ENCODE measurements around the gene HS1BP3.

The HS1BP3 gene

DNA sequence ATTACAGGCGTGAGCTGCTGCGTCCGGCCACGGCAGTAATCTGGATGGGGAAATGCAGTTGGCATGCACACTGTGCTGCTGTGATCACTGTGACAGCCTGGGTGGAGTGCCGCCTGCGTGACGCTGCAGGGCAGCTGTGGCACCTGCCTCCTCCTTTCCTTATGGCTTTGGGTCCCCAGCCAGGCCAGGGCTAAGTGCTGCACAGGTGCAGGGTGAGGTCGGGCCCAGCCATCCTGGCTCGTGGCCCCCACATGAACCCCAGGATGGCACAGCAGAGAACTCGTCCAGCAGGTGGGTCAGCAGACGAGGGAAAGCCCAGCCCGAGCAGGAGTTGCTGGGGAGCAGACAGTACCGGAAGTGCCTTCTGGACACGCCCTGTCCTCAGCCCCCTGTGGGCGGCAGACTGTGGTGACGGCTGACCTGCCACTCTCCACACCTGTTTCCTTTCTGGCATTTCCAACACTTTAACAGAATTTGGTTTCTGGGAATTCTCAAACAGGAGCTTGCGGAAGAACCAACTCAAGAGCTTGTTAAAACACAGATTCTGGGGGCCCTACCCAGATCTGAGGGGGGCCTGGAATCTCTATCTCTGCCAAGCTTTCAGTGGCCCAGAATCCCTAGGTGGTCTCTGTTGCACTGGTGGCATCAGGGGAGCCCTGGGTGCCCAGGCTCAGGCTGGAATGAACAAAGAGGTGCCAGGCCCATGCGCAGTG is 16.9 kb downstream of the HS1BP3 start:
- DNase-seq (ENCODE audit: low read depth in 2 of 2): peak in 1 of 2 donors; percentile 16
- TF ChIP-seq, protein P1, sequence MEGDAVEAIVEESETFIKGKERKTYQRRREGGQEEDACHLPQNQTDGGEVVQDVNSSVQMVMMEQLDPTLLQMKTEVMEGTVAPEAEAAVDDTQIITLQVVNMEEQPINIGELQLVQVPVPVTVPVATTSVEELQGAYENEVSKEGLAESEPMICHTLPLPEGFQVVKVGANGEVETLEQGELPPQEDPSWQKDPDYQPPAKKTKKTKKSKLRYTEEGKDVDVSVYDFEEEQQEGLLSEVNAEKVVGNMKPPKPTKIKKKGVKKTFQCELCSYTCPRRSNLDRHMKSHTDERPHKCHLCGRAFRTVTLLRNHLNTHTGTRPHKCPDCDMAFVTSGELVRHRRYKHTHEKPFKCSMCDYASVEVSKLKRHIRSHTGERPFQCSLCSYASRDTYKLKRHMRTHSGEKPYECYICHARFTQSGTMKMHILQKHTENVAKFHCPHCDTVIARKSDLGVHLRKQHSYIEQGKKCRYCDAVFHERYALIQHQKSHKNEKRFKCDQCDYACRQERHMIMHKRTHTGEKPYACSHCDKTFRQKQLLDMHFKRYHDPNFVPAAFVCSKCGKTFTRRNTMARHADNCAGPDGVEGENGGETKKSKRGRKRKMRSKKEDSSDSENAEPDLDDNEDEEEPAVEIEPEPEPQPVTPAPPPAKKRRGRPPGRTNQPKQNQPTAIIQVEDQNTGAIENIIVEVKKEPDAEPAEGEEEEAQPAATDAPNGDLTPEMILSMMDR (IDR thresholded peaks at IDR 0.05; ENCODE audit: low read depth, low read length): no peak
- no peak overlapping the region for H3K4me3 ChIP-seq (replicated peaks in 1 of 2; ENCODE audit: low read depth in 2 of 2, low read length in 2 of 2)

DNA sequence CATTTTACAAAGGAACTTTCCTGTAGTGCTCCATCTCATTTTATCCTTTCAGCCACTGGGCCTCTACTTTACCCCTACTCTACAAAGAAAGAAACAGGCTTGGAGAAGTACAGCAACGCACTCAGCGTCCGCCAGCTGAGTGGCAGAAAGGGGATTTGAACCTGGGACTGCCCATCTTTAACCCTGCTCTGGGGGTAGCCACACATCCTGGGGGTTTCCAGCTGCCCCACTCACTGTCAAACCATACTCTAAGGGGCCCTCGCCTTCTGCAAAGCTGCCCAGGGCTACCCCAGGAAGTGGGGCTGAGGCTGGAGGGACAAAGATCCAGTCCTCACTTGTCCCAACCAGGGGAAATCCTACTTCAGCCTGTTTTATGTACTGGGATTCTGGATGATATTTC is 17.9 kb downstream of the HS1BP3 start:
- no peak overlapping the region for H3K4me3 ChIP-seq (replicated peaks in 1 of 2; ENCODE audit: low read depth in 2 of 2, low read length in 2 of 2)
- DNase-seq (ENCODE audit: low read depth in 2 of 2): no peak
- TF ChIP-seq, protein P1 (IDR thresholded peaks at IDR 0.05; ENCODE audit: low read depth, low read length): no peak

DNA sequence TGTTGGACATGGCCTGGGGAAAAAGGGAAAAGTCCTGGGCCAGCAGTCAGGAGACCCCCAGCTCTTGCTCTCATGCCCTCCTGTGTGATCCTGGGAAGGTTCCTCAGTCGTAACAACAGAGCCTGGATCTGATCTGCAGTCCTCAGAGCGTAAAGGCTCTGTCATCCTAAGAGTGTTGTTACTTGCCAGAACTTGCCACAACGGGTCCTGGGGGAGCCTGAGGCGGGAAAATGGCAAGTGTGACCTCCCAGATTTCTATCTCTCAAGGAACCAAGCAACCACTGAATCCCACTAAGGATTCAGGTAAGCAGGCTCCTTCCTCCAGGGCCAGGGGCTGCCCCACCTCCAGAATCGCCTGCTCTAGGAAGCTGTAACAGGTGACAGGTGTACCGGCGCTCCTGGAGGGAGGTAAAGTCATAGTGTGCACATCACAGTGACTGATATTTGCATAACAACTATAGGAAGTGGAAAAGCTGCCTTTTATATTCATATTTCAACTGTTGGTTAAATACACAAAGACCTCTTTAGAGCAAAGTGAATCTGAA is 18.4 kb downstream of the HS1BP3 start:
- H3K4me3 ChIP-seq (replicated peaks in 1 of 2; ENCODE audit: low read depth in 2 of 2, low read length in 2 of 2): no peak overlapping the region
- TF ChIP-seq, protein P1 (IDR thresholded peaks at IDR 0.05; ENCODE audit: low read depth, low read length): no peak
- DNase-seq (ENCODE audit: low read depth in 2 of 2): no peak

DNA sequence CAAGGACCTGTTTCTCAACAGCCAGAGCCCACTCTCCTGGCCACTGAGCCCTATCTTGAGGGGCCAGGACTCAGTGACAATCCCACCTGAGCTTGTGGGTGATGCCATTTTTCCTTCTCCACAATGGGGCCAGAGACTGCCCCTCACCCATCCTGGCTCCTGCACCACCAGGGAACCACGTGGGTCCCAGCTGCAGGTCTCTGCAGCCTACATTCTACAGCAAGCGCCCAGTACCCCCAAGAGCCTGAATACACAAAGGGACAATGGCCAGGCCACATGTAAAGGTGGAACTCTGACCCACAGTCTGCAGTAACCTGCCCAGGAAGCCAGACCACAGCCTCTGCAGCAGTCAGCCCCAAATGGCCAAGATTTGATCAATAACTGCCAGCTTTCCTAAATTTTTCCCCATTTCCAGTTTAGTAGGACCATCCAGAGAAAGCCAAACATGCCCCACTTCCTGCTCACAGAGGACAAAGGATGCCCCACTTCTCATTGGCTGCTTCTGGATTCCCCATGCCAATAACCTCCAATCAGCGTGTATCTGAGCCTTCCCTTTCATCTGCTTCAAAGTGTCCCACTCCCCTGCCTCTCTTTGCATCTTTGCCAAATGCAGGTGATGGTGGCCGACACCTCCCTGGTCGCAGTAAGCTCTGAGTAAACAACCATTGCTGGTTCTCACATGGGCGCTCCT is 19.1 kb downstream of the HS1BP3 start:
- H3K4me3 ChIP-seq (replicated peaks in 1 of 2; ENCODE audit: low read depth in 2 of 2, low read length in 2 of 2): no peak overlapping the region
- TF ChIP-seq, protein P1 (IDR thresholded peaks at IDR 0.05; ENCODE audit: low read depth, low read length): no peak
- no peak for DNase-seq (ENCODE audit: low read depth in 2 of 2)

DNA sequence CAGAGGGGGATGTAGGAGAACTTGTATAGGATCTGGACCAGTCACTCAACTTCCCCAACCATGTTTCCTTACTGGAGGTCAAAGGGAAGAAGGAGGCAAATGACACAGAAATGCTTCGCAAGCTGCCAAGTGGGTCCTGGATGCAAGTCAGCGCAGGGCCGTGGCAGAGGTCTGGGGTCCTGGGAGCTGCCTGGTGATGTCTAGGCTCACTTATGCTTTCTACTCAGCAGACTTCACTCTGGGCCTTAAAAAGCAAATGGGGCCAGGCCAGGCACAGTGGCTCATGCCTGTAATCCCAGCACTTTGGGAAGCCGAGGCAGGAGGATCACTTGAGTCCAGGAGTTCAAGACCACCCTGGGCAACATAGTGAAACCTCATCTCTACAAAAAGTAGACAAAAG is 19.9 kb downstream of the HS1BP3 start:
- H3K4me3 ChIP-seq (replicated peaks in 1 of 2; ENCODE audit: low read depth in 2 of 2, low read length in 2 of 2): no peak overlapping the region
- TF ChIP-seq, protein P1 (IDR thresholded peaks at IDR 0.05; ENCODE audit: low read depth, low read length): no peak
- DNase-seq (ENCODE audit: low read depth in 2 of 2): no peak

DNA sequence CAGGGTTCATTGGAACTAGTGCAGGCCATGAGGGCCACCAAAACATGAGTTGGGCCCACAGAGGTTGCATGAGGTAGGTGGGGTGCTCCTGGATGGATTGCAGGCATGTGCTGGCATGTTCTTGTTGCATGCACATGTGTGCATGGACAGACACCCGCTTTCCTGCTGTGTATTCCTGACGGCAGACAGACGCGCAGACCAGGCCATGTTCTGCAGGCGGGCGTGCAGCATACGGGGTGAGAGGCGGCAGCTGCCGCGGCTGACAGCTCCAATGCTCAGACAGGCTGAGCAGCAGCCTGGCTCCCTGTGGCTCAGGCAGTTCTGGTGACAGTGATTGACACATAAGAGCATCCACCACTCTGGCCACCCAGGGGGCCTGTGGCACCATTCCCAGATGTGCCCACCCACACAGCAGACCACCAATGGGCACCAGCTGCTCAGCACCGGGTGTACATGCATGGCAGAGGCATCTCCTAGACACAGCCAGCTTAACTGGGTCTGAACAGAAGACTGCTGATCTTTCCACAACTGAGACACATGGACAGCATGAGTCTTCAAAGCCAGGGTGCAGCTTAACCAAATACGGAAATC is 21.2 kb downstream of the HS1BP3 start:
- H3K4me3 ChIP-seq (replicated peaks in 1 of 2; ENCODE audit: low read depth in 2 of 2, low read length in 2 of 2): no peak overlapping the region
- DNase-seq (ENCODE audit: low read depth in 2 of 2): no peak
- TF ChIP-seq, protein P1 (IDR thresholded peaks at IDR 0.05; ENCODE audit: low read depth, low read length): no peak

All from cardiac fibroblast (primary cell).